NCI-H69 (cell line): Measurements from ENCODE around the gene ABR.
"Not testable (repeated sequence)": the region's sequence is repeated elsewhere in the genome, so short reads cannot be mapped to it uniquely, and the experiment has no call there.

Experiments used
- DNase-seq: peaks from one replicate; lab custom pipeline; 2025; lab: John Stamatoyannopoulos, UW

ABR gene

GRCh38 chr17:1147664-1148063, 32.1 kb downstream of the ABR start:
- DNase-seq = peak; percentile 84

- DNase-seq = no peak
Measured at GRCh38 chr17:1146561-1147265, 33.1 kb downstream of the ABR start.

DNA sequence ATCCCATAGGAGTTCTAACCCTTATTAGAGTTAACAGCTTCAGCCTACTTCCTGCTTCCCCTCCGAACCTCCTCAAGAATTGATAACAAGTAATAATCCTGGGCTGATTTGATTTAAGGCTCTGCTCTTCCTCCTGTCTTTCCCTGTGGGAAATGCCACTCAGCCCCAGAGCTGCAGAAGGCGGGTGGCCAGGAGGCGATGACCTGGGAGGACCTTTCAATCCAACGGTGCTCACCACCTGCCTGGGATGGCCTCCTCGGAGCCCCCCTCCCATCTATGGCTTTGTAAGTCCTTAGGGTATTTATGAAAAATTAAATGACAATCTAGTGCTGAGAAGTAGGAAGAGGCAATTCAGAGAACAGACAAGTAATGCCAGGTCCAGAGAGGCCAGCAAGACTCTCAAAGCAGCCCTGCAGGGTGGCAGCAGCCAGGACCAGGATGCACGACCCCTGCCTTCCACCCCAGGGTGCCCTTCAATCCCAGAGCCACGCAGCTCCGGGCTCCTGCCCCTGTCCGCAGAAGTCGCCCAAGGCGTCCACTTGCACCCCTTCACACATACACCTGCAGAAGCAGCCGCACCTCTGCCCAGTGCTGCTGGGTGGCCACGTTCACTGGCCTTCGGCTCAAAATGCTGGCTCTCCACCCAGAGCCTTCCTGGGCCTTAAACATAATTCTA, 34.3 kb downstream of the ABR start:
- no peak for DNase-seq

DNA sequence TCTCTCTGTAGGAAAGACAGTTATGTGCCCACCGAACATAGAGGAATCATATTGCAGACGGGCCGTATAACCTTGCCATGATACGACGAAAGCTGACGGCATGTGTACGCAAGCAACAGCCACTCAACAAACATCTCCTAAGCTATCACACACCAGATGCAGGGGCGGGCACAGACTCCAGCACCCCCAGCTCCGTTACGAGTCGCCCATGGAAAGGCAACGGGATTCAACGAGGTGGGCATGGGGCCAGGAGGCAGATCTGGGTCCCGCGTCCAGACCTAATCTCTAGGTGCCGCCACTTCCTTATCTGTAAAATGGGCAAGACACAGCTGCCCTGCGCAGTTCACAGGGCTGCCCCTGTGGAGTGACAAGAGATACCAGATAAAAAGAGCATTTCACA, 35.6 kb downstream of the ABR start:
- DNase-seq = peak; percentile 8

- peak; percentile 46 for DNase-seq
Measured at GRCh38 chr17:1143573-1143972, 36.2 kb downstream of the ABR start.

GRCh38 chr17:1142561-1142971, 37.2 kb downstream of the ABR start:
- no peak for DNase-seq

DNA sequence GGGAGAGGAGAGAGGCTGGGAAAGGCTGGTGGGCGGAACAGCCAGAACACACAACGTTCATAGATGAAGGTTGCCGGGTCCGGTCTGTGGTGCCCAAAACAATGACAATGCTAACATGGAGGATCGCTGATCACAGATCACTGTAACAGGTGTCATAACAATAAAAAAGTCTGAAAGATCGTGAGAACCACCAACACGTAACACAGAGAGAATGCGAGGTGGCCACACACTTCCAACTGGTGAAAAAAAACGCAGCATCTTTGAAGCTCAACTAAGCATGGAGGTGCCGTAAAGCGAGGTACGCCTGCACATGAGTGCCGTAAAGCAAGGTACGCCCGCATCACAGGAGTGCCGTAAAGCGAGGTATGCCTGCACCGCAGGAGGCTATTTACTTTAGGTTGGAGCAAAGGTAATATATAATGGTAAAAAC, 42.3 kb downstream of the ABR start:
- DNase-seq = no peak

GRCh38 chr17:1136748-1137147, 43.0 kb downstream of the ABR start:
- DNase-seq = no peak

GRCh38 chr17:1134634-1135324, 45.0 kb downstream of the ABR start:
- no peak for DNase-seq

DNA sequence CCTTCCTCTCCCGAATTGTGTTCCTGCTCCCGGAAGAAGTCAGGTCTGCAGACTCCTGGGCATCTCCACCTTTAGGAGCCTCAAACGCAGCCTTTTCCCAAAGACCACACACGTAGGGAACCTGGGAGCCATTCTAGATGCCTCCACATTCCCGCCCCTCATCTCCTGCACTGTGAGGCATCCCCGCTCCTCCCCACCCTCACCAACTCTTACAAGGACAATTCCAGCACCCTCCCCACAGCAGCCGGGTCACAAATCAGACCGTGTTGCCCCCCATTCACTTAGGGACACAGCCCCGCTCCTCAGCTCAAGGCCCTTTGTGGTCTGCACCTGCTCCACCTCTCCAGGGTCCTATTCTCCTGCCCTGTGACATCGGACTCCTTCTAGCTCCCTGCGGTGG, 49.6 kb downstream of the ABR start:
- DNase-seq = no peak

- not testable (repeated sequence) for DNase-seq
Measured at GRCh38 chr17:1128463-1128862, 51.3 kb downstream of the ABR start.

DNA sequence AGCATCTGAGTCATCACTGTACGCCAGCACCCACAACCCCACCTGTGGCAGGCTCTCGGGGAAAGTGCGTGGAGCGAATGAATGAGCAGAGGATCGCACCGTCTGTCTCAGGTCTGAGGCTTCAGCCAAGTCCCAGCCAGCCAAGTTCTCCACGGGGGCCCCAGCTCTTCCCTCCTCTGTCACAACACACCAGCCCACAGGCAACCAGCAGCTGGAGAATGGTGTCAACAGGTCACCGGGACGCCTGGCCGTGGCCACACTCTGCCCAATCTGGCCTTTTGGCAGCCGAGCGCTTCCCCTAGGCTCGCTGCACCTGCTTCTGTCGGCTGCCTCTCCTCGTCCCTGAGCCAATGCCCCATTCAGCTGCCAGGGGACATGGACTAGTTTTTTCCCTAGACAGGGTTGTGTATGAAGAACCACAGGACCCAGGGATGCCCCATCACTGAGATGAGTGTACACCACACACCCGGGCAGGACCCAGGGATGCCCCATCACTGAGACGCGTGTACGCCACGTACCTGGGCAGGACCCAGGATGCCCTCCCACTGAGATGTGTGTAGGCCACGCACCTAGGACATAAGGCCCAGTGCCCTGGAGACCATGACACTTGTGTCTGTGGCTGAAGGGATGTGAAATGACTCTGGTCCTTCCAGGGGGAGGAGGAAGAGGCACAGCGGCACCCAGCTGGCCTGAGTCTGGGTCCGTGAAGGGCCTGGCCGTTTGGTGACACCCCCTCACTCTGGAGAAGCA, 52.8 kb downstream of the ABR start:
- DNase-seq = peak; percentile 35

- no peak for DNase-seq
Measured at GRCh38 chr17:1126250-1126797, 53.5 kb downstream of the ABR start.

DNA sequence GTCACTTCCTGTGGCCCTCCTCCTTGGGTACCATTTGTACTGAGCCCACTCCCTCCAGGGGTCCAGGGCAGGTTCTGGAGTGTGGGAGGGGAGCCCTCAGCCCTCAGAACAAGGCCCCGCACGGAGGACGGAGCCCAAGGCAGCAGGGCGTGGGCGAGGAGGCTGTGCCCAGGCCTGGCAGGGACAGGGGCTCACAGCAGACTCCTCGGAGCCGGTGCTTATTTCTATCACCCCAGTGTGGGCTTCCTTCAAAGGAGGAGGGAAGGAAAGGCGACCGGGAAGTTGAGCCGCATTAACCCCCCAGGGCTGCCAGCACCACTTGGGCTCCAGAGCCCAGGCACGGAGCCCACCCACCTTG, 54.0 kb downstream of the ABR start:
- no peak for DNase-seq

GRCh38 chr17:1124896-1125787, 54.6 kb downstream of the ABR start:
- DNase-seq = no peak

DNA sequence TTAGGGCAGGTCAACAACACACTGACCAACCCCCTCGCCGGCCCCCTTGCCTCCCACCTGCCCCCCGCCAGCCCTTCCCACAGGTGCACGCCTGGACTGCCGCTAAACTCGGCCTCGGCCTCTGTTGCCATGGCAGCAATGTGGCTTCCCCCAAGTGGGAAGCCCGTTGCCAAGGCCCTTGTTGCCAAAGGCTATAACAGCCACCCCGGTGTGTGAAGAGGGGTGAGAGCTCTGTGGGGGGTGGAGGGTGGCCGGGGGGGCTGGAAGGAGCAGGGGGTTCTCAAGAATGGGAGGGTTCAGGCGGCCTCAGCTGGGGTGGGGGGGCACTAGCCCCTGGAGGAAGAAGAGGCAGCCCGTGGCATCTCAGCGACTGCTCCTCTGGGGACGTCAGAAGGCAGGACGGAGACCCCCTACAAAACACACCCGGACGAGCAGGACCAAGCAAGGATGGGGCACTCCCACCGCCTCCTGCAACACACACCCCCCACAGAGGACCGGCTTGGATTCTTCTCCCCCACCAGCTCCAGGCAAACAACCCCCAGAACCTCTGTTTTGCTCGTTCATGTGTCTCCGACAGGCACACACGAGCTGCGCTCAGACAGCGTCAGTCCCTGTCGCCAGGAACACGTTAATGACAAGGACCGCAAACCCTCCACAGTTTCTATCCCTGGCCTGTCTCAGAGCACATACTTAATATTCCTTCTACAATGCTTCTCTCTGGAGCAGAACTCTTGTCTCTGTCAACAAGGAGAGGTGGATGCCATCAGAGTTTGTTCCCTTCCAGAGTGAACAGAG, 55.7 kb downstream of the ABR start:
- DNase-seq = peak; percentile 81

DNA sequence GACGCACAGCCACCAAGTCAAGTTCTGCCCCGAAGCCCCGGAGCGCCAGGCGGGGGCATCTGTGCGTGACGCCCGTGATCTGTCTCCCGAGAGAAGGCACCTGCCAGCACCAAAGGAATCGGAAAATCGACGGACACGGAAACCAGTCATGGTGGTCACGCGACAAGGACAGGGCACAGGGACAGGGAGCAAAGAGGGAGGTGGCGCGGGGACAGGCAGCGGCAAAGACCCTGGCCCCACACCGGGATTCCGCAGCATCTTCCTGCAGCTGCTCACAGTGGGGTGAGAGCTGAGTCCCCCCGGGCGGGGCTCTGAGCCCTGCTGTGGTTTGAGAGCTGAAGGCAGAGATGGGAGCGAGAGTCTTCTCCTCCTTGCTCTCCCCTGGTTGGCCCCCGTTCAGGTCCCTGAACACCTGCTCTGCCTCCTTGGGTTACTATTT, 56.4 kb downstream of the ABR start:
- peak; percentile 66 for DNase-seq

- DNase-seq = peak; percentile 67
Measured at GRCh38 chr17:1122533-1123392, 57.0 kb downstream of the ABR start.

GRCh38 chr17:1121442-1121817, 58.4 kb downstream of the ABR start:
- not testable (repeated sequence) for DNase-seq
